HG03025 (cell line): ENCODE measurements around the gene RPP40.
"Not testable (repeated sequence)": the region's sequence is repeated elsewhere in the genome, so short reads cannot be mapped to it uniquely, and the experiment has no call there.

ENCODE experiments used
- ATAC-seq: cut with Tn5 transposase; IDR thresholded peaks from one replicate; pipeline ENCODE4 v1.9.1; 2021; ENCODE audit warnings: mild to moderate bottlenecking, moderate library complexity; ENCODE audit not compliant: unreplicated experiment, low FRiP score

The RPP40 gene

DNA sequence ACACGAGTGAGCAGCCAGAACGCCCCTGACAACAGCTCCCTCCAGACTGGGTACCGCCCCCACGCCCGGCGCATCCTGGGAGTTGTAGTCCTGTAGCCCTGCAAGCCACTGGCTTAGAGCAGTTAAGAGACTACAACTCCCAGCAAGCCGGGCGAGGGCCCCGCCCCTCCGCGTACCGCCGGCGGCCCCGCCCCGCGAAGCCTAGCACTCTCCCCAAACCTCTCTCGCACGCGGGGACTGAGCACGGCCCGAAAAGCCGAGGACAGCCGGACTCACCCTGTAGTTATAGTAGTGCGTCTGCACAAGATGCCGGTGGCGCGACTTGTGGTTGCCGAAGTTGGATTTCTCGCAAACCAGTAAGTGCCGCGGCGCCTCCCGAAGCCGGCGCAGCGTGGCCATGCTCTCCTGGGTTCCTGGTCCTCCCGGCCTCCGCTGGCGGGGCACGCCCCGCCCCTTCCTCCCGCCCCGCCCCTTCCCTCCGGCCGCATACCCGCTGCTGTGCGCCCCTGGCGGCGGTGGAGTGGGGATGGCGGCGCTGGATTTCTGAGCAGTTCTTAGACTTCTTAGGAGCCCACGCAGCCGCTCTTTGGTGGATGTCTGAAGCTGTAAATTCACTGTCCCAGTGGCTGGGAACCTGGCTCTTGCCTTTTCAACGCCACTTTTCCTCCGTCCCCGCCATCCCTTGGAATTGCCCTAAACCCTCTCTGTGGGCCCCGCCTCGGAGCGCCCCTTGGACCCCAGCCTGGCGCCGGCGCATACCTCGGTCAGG, at the start of gene RPP40:
RPP40 (minus strand) TSS at position 434 of the 769 bp plus-strand sequence; CDS start at position 399, 35 bp downstream.
- ATAC-seq, result peak; percentile 95

DNA sequence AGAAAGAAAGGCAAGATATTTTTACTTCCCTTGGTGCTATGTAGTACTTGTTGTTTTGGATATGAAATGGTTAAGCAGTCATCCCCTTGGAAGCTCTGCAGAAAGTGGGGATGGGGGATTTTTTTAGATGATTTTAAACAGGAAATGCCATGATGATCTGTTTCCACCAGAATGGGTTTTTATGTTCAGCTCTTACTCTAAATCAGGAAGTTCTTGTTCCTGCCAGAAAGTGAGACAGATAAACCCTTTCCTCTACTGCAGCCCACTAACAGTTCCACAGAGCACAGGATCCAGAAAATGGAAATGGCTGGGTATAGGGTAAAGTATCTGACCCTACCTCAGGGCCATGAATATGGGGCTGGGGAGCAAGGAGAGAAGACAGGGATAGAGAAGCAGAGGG, 49.2 kb upstream of the RPP40 start:
- no peak for ATAC-seq

- no peak for ATAC-seq
Observed at GRCh38 chr6:5051394-5051793, 47.6 kb upstream of the RPP40 start.

GRCh38 chr6:5050009-5050408, 46.2 kb upstream of the RPP40 start:
- no peak for ATAC-seq

DNA sequence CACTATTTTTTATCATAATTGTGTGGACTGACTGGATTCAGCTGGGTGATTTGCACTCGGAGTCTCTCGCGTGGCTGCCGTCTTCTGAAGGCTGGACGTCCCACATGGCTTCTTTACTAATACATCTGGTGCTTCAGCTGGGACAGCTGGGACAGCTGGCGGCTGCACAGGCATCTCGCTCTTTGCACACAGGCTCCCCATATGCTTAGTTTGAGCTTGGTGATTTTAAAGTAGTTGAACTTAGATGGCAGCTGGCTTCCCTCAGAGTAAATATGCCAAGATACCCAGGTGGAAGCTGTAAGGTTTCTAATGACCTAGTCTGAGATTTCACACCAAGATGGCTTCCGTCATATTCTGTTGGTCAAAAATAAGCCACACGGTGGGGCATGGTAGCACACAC, 42.6 kb upstream of the RPP40 start:
- no peak for ATAC-seq

GRCh38 chr6:5045416-5045815, 41.6 kb upstream of the RPP40 start:
- ATAC-seq, result no peak

GRCh38 chr6:5044866-5045265, 41.0 kb upstream of the RPP40 start:
- ATAC-seq, result no peak

GRCh38 chr6:5042436-5042835, 38.6 kb upstream of the RPP40 start:
- ATAC-seq, result no peak

DNA sequence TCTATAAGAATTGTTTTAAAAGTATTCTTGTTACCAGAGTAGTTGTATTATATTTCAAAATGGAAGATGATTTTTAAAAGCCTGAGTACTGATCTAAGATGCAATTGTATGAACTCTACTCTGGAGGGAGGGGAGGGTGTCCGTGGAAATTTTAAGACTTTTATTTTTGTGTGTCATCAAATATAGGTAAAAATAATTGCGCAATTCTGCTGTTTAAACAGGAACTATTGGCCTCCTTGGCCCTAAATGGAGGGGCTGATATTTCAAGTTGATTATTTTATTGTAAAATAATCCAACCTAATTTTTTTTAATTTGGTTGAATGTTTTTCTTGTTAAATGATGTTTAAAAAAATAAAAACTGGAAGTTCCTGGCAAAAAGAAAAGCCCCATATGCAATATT, 38.1 kb upstream of the RPP40 start:
- ATAC-seq, result no peak

DNA sequence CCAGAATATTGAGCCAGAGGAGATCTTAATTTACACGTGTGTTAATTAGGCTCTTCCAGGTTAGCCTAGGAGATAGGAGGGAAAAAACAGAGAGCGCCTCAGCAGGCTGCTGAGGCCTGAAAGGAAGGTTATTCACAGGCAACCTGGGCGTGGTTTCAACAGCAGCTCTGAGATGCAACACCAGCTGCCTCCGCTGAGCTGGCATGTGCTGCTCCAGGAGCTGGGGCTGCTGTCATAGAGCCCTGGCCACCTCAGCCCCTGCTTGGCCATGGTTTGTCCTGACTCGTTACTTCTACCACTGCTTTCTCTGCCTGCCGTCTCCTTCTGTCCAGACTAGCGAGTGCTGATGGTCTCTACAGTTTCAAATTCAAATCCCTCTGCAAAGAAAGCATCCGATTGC, 32.4 kb upstream of the RPP40 start:
- ATAC-seq, result no peak

DNA sequence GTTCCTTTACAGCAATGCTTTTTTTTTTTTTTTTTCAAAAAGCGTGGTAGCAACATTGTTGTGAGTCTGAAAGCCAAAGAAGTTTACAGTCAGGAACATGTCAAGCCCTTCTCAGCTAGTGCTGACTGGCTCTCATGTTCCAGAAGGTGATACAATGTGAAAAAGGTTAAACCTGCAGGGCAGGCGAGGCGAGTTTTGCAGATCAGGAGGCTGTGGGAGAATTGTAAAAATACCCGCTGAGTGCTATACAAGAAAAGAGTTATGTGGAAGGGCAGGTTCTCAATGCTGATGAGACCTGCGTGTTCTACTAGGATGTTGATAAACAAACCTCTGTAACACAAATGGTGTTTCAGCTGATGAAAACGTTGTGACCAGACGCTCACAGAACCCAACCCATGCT, 30.9 kb upstream of the RPP40 start:
- ATAC-seq, result no peak

DNA sequence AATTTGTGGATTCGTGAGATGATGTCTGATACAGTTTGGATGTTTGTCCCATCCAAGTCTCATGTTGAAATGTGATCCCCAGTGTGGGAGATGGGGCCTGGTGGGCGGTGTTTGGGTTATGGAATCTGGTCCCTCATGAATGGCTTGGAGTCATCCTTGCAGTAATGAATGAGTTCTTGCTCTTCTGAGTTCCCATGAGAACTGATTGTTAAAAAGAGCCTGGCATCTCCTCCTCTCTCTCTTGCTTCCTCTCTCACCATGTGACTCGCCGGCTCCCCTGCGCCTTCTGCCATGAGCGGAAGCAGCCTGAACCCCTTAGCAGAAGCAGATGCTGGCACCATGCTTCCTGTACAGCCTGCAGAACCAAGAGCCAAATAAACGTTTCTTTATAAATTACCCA, 30.5 kb upstream of the RPP40 start:
- ATAC-seq, result no peak

GRCh38 chr6:5033214-5033904, 29.5 kb upstream of the RPP40 start:
- ATAC-seq, result not testable (repeated sequence)

GRCh38 chr6:5032706-5033105, 28.9 kb upstream of the RPP40 start:
- not testable (repeated sequence) for ATAC-seq

- ATAC-seq, result no peak
Observed at GRCh38 chr6:5031150-5031549, 27.3 kb upstream of the RPP40 start.

GRCh38 chr6:5030596-5031136, 26.8 kb upstream of the RPP40 start:
- peak; percentile 89 for ATAC-seq

- ATAC-seq, result no peak
Observed at GRCh38 chr6:5029609-5030008, 25.8 kb upstream of the RPP40 start.

- ATAC-seq, result no peak
Observed at GRCh38 chr6:5028921-5029320, 25.1 kb upstream of the RPP40 start.

- ATAC-seq, result no peak
Observed at GRCh38 chr6:5028301-5028700, 24.5 kb upstream of the RPP40 start.

DNA sequence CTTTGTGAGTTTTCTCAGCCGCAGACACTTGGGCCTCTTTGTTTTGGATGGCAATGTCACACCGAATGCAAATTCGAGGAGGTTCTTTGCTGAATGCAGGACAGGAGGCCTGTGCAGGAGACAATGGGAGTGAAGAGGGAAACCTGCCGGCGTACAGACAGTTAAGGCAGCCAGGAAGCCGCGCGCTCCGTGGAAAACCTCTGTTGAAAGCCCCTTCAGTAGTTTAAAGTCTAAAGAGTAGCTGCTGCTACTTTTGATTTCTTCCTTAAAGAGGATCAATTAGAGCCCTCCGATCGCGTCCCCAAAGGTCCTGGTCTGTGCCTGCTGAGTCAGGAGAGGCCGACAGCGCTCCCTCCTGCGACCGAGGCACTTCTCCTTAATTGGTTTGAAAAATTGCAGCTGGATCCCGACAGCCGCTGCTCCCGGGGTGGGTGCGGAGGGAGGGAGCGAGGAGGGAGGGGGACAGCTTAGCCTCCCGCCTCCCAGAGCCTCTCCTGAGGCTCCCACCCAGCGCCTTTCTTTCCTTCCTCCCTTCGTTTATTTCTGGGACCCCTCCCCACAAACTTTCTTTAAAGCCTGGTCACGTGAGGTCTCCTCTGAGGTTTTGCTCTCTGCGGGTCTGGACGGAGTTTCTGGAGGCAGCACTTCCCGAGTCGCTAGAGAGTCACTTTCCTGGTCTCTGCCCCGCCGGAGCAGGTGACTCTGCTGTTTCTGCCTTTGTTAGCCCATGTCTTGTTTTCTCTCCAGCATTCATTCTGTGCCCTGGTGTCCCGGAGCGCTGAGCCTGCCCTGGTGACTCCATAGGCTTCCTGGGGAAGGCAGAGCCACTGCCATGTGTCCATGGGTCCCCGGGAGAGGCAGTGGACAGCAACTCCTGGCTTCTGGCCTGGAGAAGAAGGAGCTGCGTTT, 22.3 kb upstream of the RPP40 start:
- no peak for ATAC-seq

- no peak for ATAC-seq
Observed at GRCh38 chr6:5023923-5024322, 20.1 kb upstream of the RPP40 start.
